Measurements from ENCODE around the gene GJA10.
"Not testable (repeated sequence)": the region's sequence is repeated elsewhere in the genome, so short reads cannot be mapped to it uniquely, and the experiment has no call there.

The GJA10 gene

DNA sequence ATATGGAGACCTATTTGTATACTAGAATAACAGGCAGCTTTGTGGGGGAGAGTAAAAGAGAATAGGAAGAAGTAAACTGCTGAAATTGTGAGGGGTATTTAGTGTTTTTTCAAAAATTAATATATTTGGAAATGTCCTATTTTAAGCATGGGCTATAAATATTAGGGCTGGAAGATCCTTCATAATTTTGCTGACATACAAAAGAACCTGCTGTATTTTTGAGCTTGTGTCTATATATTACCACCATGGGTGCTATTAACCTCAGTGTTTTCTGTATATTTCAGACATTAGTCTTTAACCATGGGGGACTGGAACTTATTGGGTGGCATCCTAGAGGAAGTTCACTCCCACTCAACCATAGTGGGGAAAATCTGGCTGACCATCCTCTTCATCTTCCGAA, at the start of gene GJA10:
Gene GJA10, plus strand, starts transcription at position 301 of the 400 bp plus-strand sequence. Its CDS starts 0 bp downstream, at position 301.
- DNase-seq (ENCODE audit: low read depth in 2 of 3, low spot score in 2 of 3) = no peak

DNA sequence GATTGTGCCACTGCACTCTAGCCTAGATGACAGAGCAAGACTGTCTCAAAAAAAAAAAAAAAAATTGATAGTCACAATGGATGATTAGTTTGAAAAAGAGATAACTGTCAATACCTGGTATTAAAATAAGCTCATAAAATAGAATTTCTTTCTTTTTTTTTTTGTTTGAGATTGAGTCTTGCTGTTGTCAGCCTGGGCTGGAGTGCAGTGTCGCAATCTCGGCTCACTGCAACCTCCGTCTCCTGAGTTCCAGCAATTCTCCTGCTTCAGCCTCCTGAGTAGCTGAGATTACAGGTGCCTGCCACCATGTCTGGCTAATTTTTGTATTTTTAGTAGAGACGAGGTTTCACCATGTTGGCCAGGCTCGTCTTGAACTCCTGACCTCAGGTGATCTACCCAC, 46.8 kb upstream of the GJA10 start:
- DNase-seq (ENCODE audit: low read depth in 2 of 3, low spot score in 2 of 3) = not testable (repeated sequence)

DNA sequence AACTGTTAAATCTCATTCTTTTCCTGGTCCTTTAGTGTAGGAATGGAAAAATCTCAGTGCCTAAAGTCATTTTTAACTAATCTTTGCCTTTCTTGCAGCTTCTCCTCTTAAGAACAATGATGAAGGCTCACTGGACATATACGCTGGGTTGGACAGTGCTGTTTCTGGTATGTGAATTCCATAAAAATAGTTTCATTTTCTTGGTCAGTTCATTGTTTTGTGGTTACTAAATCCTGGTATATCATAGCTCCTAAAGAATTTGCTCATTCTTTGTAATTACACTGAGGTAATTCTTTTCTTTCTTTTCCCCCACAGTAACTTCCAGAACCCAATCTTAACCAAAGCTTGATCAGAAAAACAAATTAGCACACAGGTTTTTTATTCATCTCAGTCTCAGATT, 41.2 kb upstream of the GJA10 start:
- no peak for DNase-seq (ENCODE audit: low read depth in 2 of 3, low spot score in 2 of 3)

DNA sequence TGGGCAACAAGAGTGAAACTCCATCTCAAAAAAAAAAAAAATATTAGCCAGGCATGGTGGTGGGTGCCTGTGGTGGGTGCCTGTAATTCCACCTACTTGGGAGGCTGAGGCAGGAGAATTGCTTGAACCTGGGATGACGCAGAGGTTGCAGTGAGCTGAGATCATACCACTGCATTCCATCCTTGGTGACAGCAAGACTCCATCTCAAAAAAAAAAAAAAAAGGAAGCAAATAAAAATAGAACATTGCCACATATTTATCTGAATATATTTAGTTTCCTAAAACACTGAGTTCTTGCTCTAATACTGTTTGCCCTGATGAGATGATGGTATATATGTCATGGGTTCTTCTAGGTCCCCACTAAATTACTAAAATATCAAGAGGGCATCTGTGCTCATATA, 36.2 kb upstream of the GJA10 start:
- no peak for DNase-seq (ENCODE audit: low read depth in 2 of 3, low spot score in 2 of 3)

DNA sequence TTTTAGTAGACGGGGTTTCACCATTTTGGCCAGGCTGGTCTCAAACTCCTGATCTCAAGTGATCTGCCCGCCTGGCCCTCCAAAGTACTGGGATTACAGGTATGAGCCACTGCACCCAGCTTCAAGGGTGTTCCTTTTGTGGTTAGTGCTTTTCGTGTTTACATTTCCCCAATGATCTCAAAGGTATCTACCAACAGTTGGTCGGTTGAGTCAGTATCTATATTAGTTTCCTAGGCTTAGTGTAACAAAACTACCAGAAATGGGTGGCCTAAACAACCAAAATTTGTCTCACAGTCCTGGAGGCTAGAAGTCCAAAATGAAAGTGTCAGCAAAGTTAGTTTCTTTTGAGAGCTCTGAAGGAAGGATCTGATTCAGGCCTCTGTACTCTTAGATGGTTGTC, 34.5 kb upstream of the GJA10 start:
- no peak for DNase-seq (ENCODE audit: low read depth in 2 of 3, low spot score in 2 of 3)

DNA sequence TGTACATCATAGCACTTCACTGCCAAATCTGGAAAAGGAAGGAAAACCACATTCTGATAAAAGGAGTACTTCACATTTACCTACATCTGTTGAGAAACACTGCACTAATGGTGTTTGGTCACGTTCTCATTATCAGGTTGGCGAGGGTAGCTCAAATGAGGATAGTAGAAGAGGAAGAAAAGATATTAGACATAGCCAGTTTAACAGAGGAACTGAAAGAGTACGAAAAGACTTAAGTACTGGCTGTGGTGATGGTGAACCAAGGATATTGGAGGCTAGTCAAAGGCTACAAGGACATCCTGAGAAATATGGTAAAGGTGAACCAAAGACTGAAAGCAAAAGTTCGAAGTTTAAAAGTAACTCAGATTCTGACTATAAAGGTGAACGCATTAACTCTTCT, 32.0 kb upstream of the GJA10 start:
- DNase-seq (ENCODE audit: low read depth in 2 of 3, low spot score in 2 of 3) = no peak

DNA sequence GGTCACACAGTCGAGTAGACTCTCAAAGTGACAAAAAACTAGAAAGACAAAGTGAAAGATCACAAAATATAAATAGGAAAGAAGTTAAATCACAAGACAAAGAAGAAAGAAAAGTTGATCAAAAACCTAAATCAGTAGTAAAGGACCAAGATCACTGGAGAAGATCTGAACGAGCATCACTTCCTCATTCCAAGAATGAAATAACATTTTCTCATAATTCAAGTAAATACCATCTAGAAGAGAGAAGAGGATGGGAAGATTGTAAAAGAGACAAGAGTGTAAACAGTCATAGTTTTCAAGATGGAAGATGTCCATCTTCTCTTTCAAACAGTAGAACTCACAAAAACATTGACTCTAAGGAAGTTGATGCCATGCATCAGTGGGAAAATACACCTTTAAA, 31.6 kb upstream of the GJA10 start:
- DNase-seq (ENCODE audit: low read depth in 2 of 3, low spot score in 2 of 3) = no peak

DNA sequence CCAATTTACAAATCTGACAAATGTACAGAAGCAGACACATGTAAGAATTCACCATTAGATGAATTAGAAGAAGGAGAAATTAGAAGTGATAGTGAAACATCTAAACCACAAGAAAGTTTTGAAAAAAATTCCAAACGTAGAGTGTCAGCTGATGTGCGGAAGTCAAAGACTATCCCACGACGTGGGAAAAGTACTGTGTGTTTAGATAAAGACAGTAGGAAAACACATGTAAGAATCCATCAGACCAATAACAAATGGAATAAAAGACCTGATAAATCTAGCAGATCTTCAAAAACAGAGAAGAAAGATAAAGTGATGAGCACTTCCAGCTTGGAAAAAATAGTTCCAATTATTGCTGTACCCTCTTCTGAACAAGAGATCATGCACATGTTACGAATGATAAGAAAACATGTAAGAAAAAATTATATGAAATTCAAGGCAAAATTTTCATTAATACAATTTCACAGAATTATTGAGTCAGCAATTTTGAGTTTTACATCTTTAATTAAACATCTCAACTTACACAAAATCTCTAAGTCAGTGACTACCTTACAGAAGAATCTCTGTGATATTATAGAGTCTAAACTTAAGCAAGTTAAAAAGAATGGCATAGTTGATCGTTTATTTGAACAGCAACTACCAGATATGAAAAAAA, 28.1 kb upstream of the GJA10 start:
- no peak for DNase-seq (ENCODE audit: low read depth in 2 of 3, low spot score in 2 of 3)

DNA sequence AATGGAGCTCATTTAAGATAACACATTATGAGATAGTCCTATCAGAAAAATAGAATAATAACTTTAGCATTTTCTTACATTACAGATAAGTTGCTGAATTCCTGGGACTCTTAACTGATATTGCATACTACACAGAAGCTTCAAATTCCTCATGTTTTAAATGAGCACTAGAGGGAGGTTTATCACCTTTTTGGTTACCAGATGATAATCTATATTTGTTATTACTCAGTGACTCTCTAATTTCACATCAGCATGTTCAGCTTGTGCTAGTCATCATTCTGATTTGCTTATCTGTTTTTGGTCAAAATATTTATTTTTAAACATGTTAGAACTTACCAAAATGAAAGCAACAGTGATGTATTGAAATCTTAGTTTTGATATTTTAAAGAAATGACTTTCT, 20.5 kb upstream of the GJA10 start:
- no peak for DNase-seq (ENCODE audit: low read depth in 2 of 3, low spot score in 2 of 3)

DNA sequence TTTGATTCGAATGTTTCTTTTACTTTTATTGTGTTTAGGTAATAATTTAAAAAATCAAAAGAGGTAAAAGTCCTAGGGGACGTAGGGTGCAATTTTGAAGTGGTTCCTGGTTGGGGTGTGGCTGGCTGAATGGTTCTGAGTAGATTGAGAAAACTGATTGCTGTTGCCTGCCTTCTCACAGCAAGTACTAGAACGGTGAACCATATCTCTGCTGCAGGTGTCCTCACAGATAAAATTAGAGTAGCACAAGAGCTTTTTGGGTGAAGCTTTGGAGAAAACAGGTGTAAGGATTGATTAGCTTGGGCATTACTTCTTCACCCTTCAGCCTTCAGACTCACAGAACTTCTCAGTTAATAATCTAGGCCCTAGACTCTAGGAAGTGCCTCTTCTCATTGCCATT, 19.8 kb upstream of the GJA10 start:
- DNase-seq (ENCODE audit: low read depth in 2 of 3, low spot score in 2 of 3) = no peak

DNA sequence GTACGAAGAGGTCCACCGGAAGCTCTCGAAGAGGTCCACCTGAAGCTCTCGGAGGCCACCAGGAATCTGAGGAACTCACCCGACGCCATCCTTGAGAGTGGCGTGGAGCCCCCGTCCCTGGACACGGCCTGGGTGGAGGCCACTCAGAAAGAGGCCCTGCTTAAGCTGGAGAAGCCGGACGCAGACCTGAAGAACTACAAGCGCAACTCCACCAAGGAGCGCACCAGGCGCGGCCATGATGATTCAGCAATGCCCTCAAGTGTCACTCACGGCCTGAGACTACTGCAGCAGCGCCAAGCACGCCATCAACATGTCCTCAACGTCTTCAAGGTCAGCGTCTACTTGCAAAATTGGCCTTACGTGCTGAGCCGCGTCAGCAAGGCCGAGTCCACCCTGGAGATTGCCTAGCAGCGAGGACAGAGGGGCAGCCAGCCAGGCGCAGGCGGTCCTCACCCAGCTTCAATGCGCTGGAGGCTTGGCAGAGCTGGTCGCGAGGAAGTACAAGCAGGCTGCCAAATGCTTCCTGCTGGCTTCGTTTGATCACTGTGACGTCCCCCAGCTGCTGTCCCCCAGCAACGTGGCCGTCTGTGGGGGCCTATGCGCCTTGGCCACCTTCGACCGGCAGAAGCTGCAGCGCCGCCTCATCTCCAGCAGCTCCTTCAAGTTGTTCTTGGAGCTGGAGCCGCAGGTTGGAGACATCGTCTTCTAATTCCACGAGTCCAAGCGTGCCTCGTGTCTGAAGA, 7.7 kb upstream of the GJA10 start:
- no peak for DNase-seq (ENCODE audit: low read depth in 2 of 3, low spot score in 2 of 3)

DNA sequence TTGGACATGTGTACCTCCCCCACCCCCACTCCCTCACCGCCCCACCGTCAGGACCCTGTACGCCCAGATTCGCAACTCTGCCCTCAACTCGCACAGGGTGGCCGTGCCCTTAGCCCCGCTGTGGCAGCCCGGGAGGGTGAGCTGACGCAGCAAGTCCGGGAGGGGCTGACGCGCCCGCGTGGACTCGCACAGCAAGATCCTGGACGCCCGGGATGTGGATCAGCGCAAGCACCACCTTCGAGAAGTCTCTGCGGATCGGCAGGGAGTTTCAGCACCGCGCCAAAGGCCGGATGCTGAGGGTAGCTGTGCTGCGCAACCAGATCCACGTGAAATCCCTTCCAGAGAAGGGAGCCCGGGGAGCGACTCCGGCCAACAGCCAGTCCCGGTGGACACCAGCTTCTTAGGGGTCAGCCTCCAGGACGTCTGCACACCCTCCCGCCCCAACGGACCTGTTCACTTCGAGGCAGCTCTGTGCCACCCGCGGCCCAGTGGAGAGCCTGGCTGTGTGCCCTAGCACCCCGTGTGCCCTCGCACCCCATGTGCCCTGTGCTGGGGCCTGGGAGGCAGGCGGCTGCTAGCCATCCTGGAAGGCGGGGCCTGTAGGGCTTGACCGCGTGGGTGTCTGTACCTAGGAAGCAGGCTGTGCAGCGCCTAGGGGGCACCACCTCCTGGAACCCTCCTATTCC, 6.7 kb upstream of the GJA10 start:
- DNase-seq (ENCODE audit: low read depth in 2 of 3, low spot score in 2 of 3) = no peak

DNA sequence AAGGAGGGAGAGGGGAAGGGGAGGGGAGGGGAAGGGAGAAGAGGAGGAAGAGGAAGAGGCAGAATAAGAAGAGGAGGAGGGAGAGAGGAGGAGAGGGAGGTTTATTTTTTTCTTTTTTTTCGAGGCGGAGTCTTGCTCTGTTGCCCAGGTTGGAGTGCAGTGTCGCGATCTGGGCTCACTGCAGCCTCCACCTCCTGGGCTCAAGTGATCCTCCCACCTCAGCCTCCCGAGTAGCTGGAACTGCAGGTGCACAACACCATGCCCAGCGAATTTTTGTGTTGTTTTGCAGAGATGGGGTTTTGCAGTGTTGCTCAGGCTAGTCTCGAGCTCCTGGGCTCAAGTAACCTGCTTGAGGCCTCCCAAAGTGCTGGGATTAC, 6.1 kb upstream of the GJA10 start:
- DNase-seq (ENCODE audit: low read depth in 2 of 3, low spot score in 2 of 3) = no peak

DNA sequence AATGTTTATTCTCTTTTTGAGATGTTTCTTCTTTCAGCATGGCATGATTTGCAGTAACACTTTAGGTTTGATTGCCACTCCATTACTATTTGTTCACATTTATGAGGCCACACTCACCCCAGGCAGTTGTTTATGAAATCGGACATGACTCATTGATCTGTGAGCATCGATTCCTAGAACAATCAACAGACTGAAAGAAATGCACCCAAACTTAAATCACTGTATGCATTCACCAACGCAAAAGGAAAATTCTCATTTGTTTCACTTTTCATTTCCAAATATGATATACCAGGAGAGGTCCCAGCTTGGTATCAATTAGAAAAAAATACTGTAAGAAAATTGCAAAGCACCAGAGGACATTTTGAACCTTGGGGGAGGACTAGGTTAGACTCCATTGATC, 5.4 kb upstream of the GJA10 start:
- no peak for DNase-seq (ENCODE audit: low read depth in 2 of 3, low spot score in 2 of 3)

DNA sequence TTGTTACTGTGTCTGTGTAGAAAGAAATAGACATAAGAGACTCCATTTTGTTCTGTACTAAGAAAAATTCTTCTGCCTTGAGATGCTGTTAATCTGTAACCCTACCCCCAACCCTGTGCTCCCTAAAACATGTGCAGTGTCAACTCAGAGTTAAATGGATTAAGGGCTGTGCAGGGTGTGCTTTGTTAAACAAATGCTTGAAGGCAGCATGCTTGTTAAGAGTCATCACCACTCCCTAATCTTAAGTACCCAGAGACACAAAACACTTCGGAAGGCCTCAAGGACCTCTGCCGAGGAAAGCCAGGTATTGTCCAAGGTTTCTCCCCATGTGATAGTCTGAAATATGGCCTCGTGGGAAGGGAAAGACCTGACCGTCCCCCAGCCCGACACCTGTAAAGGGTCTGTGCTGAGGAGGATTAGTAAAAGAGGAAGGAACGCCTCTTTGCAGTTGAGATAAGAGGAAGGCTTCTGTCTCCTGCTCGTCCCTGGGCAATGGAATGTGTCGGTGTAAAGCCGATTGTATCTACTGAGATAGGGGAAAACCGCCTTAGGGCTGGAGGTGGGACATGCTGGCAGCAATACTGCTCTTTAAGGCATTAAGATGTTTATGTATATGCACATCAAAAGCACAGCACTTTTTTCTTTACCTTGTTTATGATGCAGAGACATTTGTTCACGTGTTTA, 3.3 kb upstream of the GJA10 start:
- not testable (repeated sequence) for DNase-seq (ENCODE audit: low read depth in 2 of 3, low spot score in 2 of 3)

DNA sequence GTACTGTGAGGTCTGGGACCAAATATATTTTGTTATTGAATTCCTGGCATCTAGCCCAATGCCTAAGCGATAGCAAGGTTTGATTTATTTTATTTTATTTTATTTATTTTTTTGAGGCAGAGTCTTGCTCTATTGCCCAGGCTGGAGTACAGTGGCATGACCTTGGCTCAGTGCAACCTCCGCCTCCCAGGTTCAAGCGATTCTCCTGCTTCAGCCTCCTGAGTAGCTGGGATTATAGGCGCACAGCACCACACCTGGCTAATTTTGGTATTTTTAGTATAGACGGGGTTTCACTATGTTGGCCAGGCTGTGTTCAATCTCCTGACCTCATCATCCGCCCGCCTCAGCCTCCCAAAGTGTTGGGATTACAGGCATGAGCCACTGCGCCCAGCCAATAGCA, 1.7 kb upstream of the GJA10 start:
- DNase-seq (ENCODE audit: low read depth in 2 of 3, low spot score in 2 of 3) = not testable (repeated sequence)

DNA sequence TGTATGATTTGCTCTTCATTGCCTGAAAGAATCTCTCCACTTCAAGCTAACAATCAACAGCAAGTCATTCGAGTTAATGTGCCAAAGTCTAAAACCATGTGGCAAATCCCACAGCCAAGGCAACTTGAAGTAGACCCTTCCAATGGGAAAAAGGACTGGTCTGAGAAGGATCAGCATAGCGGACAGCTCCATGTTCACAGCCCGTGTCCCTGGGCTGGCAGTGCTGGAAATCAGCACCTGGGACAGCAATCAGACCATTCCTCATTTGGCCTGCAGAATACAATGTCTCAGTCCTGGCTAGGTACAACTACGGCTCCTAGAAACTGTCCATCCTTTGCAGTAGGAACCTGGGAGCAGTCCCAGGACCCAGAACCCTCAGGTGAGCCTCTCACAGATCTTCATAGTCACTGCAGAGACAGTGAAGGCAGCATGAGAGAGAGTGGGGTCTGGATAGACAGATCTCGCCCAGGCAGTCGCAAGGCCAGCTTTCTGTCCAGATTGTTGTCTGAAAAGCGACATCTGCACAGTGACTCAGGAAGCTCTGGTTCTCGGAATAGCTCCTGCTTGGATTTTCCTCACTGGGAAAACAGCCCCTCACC, 1.1 kb downstream of the GJA10 start:
- no peak for DNase-seq (ENCODE audit: low read depth in 2 of 3, low spot score in 2 of 3)

DNA sequence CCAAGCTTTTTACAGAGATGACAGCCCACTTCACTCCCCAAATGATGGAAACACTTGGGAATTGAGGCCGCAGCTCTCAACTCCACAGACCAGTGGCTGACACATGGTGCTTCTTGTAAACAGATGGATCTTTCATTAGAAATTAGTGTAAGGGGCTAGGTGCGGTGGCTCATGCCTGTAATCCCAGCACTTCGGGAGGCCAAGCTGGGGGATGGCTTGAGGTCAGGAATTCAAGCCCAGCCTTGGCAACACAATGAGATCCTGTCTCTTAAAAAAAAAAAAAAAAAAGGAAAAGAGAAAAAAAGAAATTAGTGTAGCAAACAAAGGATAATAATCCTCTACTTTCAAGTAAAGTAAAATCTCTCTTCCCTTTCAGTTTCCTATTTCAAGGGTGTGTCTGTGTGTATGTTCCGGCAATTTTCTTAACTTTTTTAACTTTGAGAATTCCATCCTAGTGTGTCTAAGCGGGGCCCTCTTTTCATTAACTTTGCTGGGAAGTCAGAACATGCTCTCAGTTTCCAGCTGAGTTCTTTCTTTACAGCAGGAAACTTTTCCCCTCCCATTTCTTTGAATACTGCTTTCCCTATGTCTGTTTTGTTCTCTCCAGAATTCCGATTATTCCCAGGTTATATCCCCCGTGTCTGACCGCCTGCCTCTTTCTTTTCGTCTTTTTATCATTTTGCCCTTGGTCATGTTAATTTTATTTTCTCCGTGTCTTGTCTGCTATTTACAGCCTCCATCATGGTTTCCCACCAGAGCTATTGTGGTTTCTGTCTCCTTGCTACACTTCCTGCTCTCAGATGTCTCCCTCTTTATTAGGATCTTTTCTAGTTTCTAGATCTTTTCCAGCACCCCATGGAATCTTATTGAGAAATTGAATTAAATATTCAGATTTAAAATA, 16.0 kb downstream of the GJA10 start:
- not testable (repeated sequence) for DNase-seq (ENCODE audit: low read depth in 2 of 3, low spot score in 2 of 3)

DNA sequence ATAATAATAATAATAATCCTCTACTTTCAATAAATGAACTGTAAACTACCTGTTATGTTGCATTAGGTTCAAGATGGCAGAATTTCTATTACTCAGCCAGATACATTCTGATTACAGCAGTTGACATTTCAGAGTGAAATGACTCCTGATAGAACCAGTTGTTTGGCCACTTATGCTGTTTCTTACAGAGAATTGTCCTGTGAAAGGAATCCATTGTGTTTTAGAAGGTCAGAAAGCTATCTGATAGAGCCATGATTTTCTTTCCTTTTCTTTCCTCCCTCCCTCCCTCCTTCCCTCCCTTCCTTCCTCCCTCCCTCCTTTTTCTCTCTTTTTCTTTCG, 16.6 kb downstream of the GJA10 start:
- DNase-seq (ENCODE audit: low read depth in 2 of 3, low spot score in 2 of 3) = no peak

DNA sequence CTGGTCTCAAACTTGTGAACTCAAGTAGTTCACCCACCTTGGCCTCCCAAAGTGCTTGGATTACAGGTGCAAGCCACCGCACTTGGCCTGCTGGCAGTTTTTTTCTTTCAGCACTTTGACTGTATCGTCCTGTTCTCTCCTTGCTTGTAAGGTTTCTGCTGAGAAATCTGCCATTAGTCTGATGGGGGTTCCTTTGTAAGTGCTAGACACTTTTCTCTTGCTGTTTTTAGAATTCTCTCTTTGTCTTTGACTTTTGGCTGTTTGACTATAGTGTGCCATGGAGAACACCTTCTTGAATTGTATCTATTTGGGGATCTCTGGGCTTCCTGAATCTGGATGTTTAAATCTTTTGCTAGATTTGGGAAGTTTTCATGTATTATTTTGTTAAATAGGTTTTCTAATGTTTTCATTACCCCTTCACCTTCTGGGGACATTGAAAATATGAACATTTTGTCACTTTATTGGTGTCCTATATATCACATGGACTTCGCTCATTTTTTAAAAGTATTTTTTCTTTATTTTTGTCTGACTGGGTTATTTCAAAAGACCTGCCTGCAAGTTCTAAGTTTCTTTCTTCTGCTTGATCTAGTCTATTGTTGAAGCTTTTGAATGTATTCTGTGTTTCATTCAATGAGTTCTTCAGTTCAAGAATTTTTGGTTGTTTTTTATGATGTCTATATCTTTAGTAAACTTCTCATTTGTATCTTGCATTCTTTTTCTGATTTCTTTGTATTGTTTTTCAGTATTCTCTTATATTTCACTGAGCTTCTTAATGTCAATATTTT, 22.1 kb downstream of the GJA10 start:
- DNase-seq (ENCODE audit: low read depth in 2 of 3, low spot score in 2 of 3) = no peak
